Measurements from ENCODE around the gene TOP2A. TPM values are rescaled to one million over a fixed set of nuclear protein-coding genes. Genes with fewer than 3 reads are reported as not detected.

TOP2A gene
- polyA plus RNA-seq, 1 donor from 2014 or later = 7.8 TPM

GRCh38 chr17:40448639-40449261 lies 31.1 kb upstream of the TOP2A start:
- no peaks in the 10 kb centered on the region for H3K9me2 ChIP-seq (ENCODE audit: insufficient read depth, low read length)
- H3F3A ChIP-seq (ENCODE audit: insufficient read depth, low read length, poor library complexity, severe bottlenecking) = no peaks in the 10 kb centered on the region
- H3K4me2 ChIP-seq (ENCODE audit: low read length) = no peak overlapping the region
- no peaks in the 10 kb centered on the region for H3K36me3 ChIP-seq (ENCODE audit: insufficient read depth, low read length)
- H3K79me2 ChIP-seq (replicated peaks; ENCODE audit: insufficient read depth, low read length) = no peaks in the 10 kb centered on the region
- H3K9me3 ChIP-seq (ENCODE audit: low read length) = no peaks in the 10 kb centered on the region
- no peak overlapping the region for H2AFZ ChIP-seq (ENCODE audit: low read depth, low read length)
- H3K27ac ChIP-seq (ENCODE audit: low read length) = no peak overlapping the region
- H3K4me3 ChIP-seq (ENCODE audit: low read length) = no peak overlapping the region
- peaks cover 6% of the 10 kb centered on the region for H3K27me3 ChIP-seq (ENCODE audit: insufficient read depth, low read depth, low read length)
- no peak for TF ChIP-seq TAF1 (IDR thresholded peaks at IDR 0.05; ENCODE audit: low read depth)
- TF ChIP-seq EP300 (conservative IDR thresholded peaks at IDR 0.05; ENCODE audit: poor library complexity, severe bottlenecking) = no peak
- no peak for TF ChIP-seq POLR2AphosphoS5 (IDR thresholded peaks at IDR 0.05)
- no peak for TF ChIP-seq MXI1 (conservative IDR thresholded peaks at IDR 0.05; ENCODE audit: poor library complexity, severe bottlenecking)
- TF ChIP-seq EZH2 (IDR thresholded peaks at IDR 0.05; ENCODE audit: borderline replicate concordance, insufficient read depth, low read length, poor library complexity, severe bottlenecking) = no peak
- no peak for TF ChIP-seq SMC3 (conservative IDR thresholded peaks at IDR 0.05; ENCODE audit: poor library complexity)
- TF ChIP-seq REST (IDR thresholded peaks at IDR 0.05; ENCODE audit: borderline replicate concordance) = no peak
- no peak for TF ChIP-seq CTCF (IDR thresholded peaks at IDR 0.05; ENCODE audit: poor library complexity, severe bottlenecking)
- no peaks in the 10 kb centered on the region for H4K20me1 ChIP-seq (ENCODE audit: insufficient read depth)
- H3K9ac ChIP-seq (ENCODE audit: low read length) = no peak overlapping the region

GRCh38 chr17:40448213-40448638 lies 30.5 kb upstream of the TOP2A start:
- H3K9me2 ChIP-seq (ENCODE audit: insufficient read depth, low read length) = no peaks in the 10 kb centered on the region
- H3K27me3 ChIP-seq (ENCODE audit: insufficient read depth, low read depth, low read length) = peaks cover 6% of the 10 kb centered on the region
- no peak overlapping the region for H2AFZ ChIP-seq (ENCODE audit: low read depth, low read length)
- H3K27ac ChIP-seq (ENCODE audit: low read length) = no peak overlapping the region
- no peaks in the 10 kb centered on the region for H3K9me3 ChIP-seq (ENCODE audit: low read length)
- H3K36me3 ChIP-seq (ENCODE audit: insufficient read depth, low read length) = no peaks in the 10 kb centered on the region
- TF ChIP-seq EP300 (conservative IDR thresholded peaks at IDR 0.05; ENCODE audit: poor library complexity, severe bottlenecking) (no peak), SMC3 (conservative IDR thresholded peaks at IDR 0.05; ENCODE audit: poor library complexity) (no peak), EZH2 (IDR thresholded peaks at IDR 0.05; ENCODE audit: borderline replicate concordance, insufficient read depth, low read length, poor library complexity, severe bottlenecking) (no peak), POLR2AphosphoS5 (IDR thresholded peaks at IDR 0.05) (no peak), TAF1 (IDR thresholded peaks at IDR 0.05; ENCODE audit: low read depth) (no peak), RAD21 (conservative IDR thresholded peaks at IDR 0.05) (no peak), MXI1 (conservative IDR thresholded peaks at IDR 0.05; ENCODE audit: poor library complexity, severe bottlenecking) (no peak), REST (IDR thresholded peaks at IDR 0.05; ENCODE audit: borderline replicate concordance) (no peak), CTCF (IDR thresholded peaks at IDR 0.05; ENCODE audit: poor library complexity, severe bottlenecking) (no peak)
- H3K9ac ChIP-seq (ENCODE audit: low read length) = no peak overlapping the region
- no peak overlapping the region for H3K4me3 ChIP-seq (ENCODE audit: low read length)
- H3F3A ChIP-seq (ENCODE audit: insufficient read depth, low read length, poor library complexity, severe bottlenecking) = no peaks in the 10 kb centered on the region
- no peak overlapping the region for H3K4me2 ChIP-seq (ENCODE audit: low read length)
- H4K20me1 ChIP-seq (ENCODE audit: insufficient read depth) = no peaks in the 10 kb centered on the region
- H3K79me2 ChIP-seq (replicated peaks; ENCODE audit: insufficient read depth, low read length) = no peaks in the 10 kb centered on the region

All from neural cell (in vitro differentiated cells).